GM23338 (cell line): Measurements from ENCODE around the gene COX20. TPM values are rescaled to one million over a fixed set of nuclear protein-coding genes. Genes with fewer than 3 reads are reported as not detected.

ENCODE experiments used
- ATAC-seq: fragments of 200-7000 bp; cut with Tn5 transposase; 3 replicates; pipeline ENCODE4 v1.9.1; 2020
- DNase-seq: peaks from one replicate; pipeline ENCODE4 v3.0.0-alpha.2; 2015; ENCODE audit warnings: low spot score
- H2AFZ ChIP-seq: fragments of 200-600 bp; sonication (generic); 2 replicates; pipeline ENCODE4 v1.8.0; 2016; ENCODE audit warnings: antibody characterized with exemption, mild to moderate bottlenecking, moderate library complexity
- H3F3A ChIP-seq: fragments of 200-600 bp; sonication (generic); replicated peaks from 2 replicates; pipeline ENCODE4 v1.8.0; 2017; ENCODE audit warnings: antibody characterized with exemption, mixed run types, low read depth
- H3K27ac ChIP-seq: fragments of 200-600 bp; sonication (generic); 2 replicates; pipeline ENCODE4 v1.6.1; 2016; ENCODE audit warnings: low read depth
- H3K27me3 ChIP-seq: fragments of 200-600 bp; sonication (generic); 2 replicates; pipeline ENCODE4 v1.8.0; 2016; ENCODE audit warnings: mild to moderate bottlenecking, mixed run types, moderate library complexity; ENCODE audit not compliant: insufficient read depth
- H3K36me3 ChIP-seq: fragments of 200-600 bp; sonication (generic); 2 replicates; pipeline ENCODE4 v1.8.0; 2016; ENCODE audit warnings: mild to moderate bottlenecking; ENCODE audit not compliant: insufficient read depth
- H3K4me1 ChIP-seq: fragments of 200-600 bp; sonication (generic); 2 replicates; pipeline ENCODE4 v1.8.0; 2016; ENCODE audit warnings: mild to moderate bottlenecking, moderate library complexity; ENCODE audit not compliant: insufficient read depth
- H3K4me2 ChIP-seq: fragments of 200-600 bp; sonication (generic); 2 replicates; pipeline ENCODE4 v1.7.1; 2017; ENCODE audit warnings: mixed run types
- H3K4me3 ChIP-seq: fragments of 200-600 bp; sonication (generic); 2 replicates; pipeline ENCODE4 v1.6.1; 2016; ENCODE audit warnings: mixed run types
- H3K79me2 ChIP-seq: fragments of 200-600 bp; sonication (generic); replicated peaks from 2 replicates; pipeline ENCODE4 v1.8.0; 2017; ENCODE audit warnings: mild to moderate bottlenecking; ENCODE audit not compliant: insufficient read depth
- H3K9me2 ChIP-seq: fragments of 200-600 bp; sonication (generic); 2 replicates; pipeline ENCODE4 v1.8.0; 2017; ENCODE audit not compliant: insufficient read depth
- H4K20me1 ChIP-seq: fragments of 200-600 bp; sonication (generic); replicated peaks from 2 replicates; pipeline ENCODE4 v1.8.0; 2017; ENCODE audit warnings: mild to moderate bottlenecking; ENCODE audit not compliant: insufficient read depth
- H3K27ac Mint-ChIP-seq: 2 replicates; pipeline ENCODE4 v1.8.0; 2020; ENCODE audit warnings: inconsistent platforms, mild to moderate bottlenecking, moderate library complexity, mixed read lengths
- H3K27me3 Mint-ChIP-seq: 3 replicates; pipeline ENCODE4 v1.8.0; 2022; ENCODE audit warnings: low read depth, mild to moderate bottlenecking, moderate library complexity, mixed read lengths, inconsistent platforms; ENCODE audit not compliant: insufficient read depth, poor library complexity
- H3K36me3 Mint-ChIP-seq: 3 replicates; pipeline ENCODE4 v1.8.0; 2021; ENCODE audit warnings: low read depth, mild to moderate bottlenecking, inconsistent platforms, moderate library complexity, mixed read lengths
- H3K4me1 Mint-ChIP-seq: 3 replicates; pipeline ENCODE4 v1.8.0; 2020; ENCODE audit warnings: mild to moderate bottlenecking, inconsistent platforms, mixed read lengths
- H3K4me3 Mint-ChIP-seq: 3 replicates; pipeline ENCODE4 v1.8.0; 2021; ENCODE audit warnings: moderate library complexity, mild to moderate bottlenecking, inconsistent platforms, mixed read lengths
- H3K9me3 Mint-ChIP-seq: 3 replicates; pipeline ENCODE4 v1.8.0; 2020; ENCODE audit warnings: moderate library complexity, mild to moderate bottlenecking, inconsistent platforms, mixed read lengths
- CREB1 ChIP-seq: fragments of 250-450 bp; sonication (Bioruptor Pico); IDR thresholded peaks from 2 replicates; pipeline ENCODE4 v1.5.0; 2020; ENCODE audit warnings: low read depth, mild to moderate bottlenecking, moderate library complexity
- CTCF ChIP-seq, 2 experiments: fragments of 200-600 bp in 1 of 2; sonication (generic) in 1 of 2; conservative IDR thresholded peaks; 2 replicates each; pipeline versions ENCODE4 v1.5.1 to v1.6.1; 2016 to 2017; ENCODE audit warnings: antibody characterized with exemption in 2 of 2, low read depth in 2 of 2, mild to moderate bottlenecking in 2 of 2, moderate library complexity in 1 of 2
- ETS1 ChIP-seq: IDR thresholded peaks from 2 replicates; pipeline ENCODE4 v1.6.1; 2016; ENCODE audit warnings: antibody characterized with exemption
- EZH2 ChIP-seq: fragments of 200-600 bp; sonication (generic); IDR thresholded peaks from one replicate; pipeline ENCODE4 v1.8.0; 2017; ENCODE audit warnings: antibody characterized with exemption, mild to moderate bottlenecking, low read depth; ENCODE audit not compliant: unreplicated experiment
- EZH2phosphoT487 ChIP-seq: fragments of 200-600 bp; sonication (generic); IDR thresholded peaks from one replicate; pipeline ENCODE4 v1.8.1; 2018; ENCODE audit warnings: antibody characterized with exemption; ENCODE audit not compliant: unreplicated experiment
- NANOG ChIP-seq: IDR thresholded peaks from 2 replicates; pipeline ENCODE4 v1.6.1; 2016; ENCODE audit warnings: antibody characterized with exemption, borderline replicate concordance
- POLR2AphosphoS5 ChIP-seq: IDR thresholded peaks from 2 replicates; pipeline ENCODE4 v1.6.1; 2016; ENCODE audit warnings: antibody characterized with exemption, low read depth
- STAT1 ChIP-seq: IDR thresholded peaks from one replicate; pipeline ENCODE4 v1.6.1; 2016; ENCODE audit warnings: antibody characterized with exemption; ENCODE audit not compliant: unreplicated experiment
- ZNF331 ChIP-seq: fragments of 250-450 bp; sonication (Bioruptor Pico); IDR thresholded peaks from 2 replicates; pipeline ENCODE4 v1.5.0; 2020; ENCODE audit warnings: low read depth, mild to moderate bottlenecking, moderate library complexity
- ZNF462 ChIP-seq: fragments of 250-450 bp; sonication (Bioruptor Pico); IDR thresholded peaks from 2 replicates; pipeline ENCODE4 v1.5.0; 2020; ENCODE audit warnings: mild to moderate bottlenecking, moderate library complexity
- polyA plus RNA-seq: library from polyadenylated mRNA; unstranded; fragments of >200 nt; fragmentation: Nextera tagmentation; extraction: Ambion mirVana; gene quantifications from 2 replicates; pipeline ENCODE4 v1.2.1, GENCODE V29; 2016
- total RNA-seq: library from RNA; depleted of rRNA; stranded (reverse); fragments of >200 nt; shearing (Covaris generic); gene quantifications from 2 replicates; pipeline ENCODE4 v1.2.3, GENCODE V29; 2014

COX20 gene
- total and polyA plus RNA-seq, 2 experiments from 2014 or later = 19.3 to 175 TPM

- peak overlapping the region; percentile 100 for H3K27ac ChIP-seq
- H3K9me2 ChIP-seq = no peaks in the 10 kb centered on the region
- H3K79me2 ChIP-seq = peaks cover 38% of the 10 kb centered on the region
- peaks cover 20% of the 10 kb centered on the region for H3K36me3 Mint-ChIP-seq
- H3K4me2 ChIP-seq = peak overlapping the region; percentile 78
- peak overlapping the region; percentile 100 for H3K27ac Mint-ChIP-seq
- H3K4me1 ChIP-seq = peaks cover 24% of the 10 kb centered on the region
- DNase-seq = peak; percentile 83
- peaks cover 17% of the 10 kb centered on the region for H3K27me3 Mint-ChIP-seq
- TF ChIP-seq EZH2phosphoT487 (no peak), ZNF331 (no peak), NANOG (no peak), CREB1 (CRISPR knock-in tag) (peak; percentile 10; the same call in 1 of the 2 replicates), STAT1 (no peak), POLR2AphosphoS5 (peak; percentile 81), EZH2 (no peak), ETS1 (0 out of 2 replicates have a peak, but pooled peaks have one; percentile 27)
- peak; percentile 72 for ATAC-seq
- H3K4me1 Mint-ChIP-seq = peaks cover 34% of the 10 kb centered on the region
- H4K20me1 ChIP-seq = peaks cover 5% of the 10 kb centered on the region; the same call in 1 of the 2 replicates
- no peaks in the 10 kb centered on the region; the same call in 1 of the 2 replicates for H3K36me3 ChIP-seq
- peak overlapping the region; percentile 85 for H3K4me3 Mint-ChIP-seq
- H3F3A ChIP-seq = peaks cover 8% of the 10 kb centered on the region; the same call in 1 of the 2 replicates
- peak overlapping the region; percentile 73 for H3K4me3 ChIP-seq
- no peaks in the 10 kb centered on the region for H3K27me3 ChIP-seq
- no peaks in the 10 kb centered on the region; the same call in 2 of the 3 replicates for H3K9me3 Mint-ChIP-seq
- H2AFZ ChIP-seq = no peak overlapping the region
Measured at GRCh38 chr1:244834543-244835275, 749 bp upstream of the COX20 start.

- H4K20me1 ChIP-seq = peaks cover 8% of the 10 kb centered on the region; the same call in 1 of the 2 replicates
- no peaks in the 10 kb centered on the region; the same call in 2 of the 3 replicates for H3K9me3 Mint-ChIP-seq
- H3K4me2 ChIP-seq = peak overlapping the region; percentile 82
- no peaks in the 10 kb centered on the region for H3K27me3 ChIP-seq
- peaks cover 18% of the 10 kb centered on the region for H3K27me3 Mint-ChIP-seq
- H3K4me3 Mint-ChIP-seq = peak overlapping the region; percentile 94
- no peak overlapping the region for H2AFZ ChIP-seq
- H3K36me3 Mint-ChIP-seq = peaks cover 22% of the 10 kb centered on the region
- H3K4me3 ChIP-seq = peak overlapping the region; percentile 73
- peak overlapping the region; percentile 100 for H3K27ac ChIP-seq
- H3K9me2 ChIP-seq = no peaks in the 10 kb centered on the region
- ATAC-seq (peak; percentile 4), DNase-seq (peak; percentile 44)
- peaks cover 39% of the 10 kb centered on the region for H3K79me2 ChIP-seq
- peaks cover 38% of the 10 kb centered on the region for H3K4me1 Mint-ChIP-seq
- H3K27ac Mint-ChIP-seq = peak overlapping the region; percentile 97
- H3F3A ChIP-seq = peaks cover 18% of the 10 kb centered on the region; the same call in 1 of the 2 replicates
- peaks cover 24% of the 10 kb centered on the region for H3K4me1 ChIP-seq
- H3K36me3 ChIP-seq = no peaks in the 10 kb centered on the region
- TF ChIP-seq POLR2AphosphoS5 (peak; percentile 51; the same call in 1 of the 2 replicates), ZNF462 (CRISPR knock-in tag) (no peak), CTCF (conservative IDR thresholded peaks at IDR 0.05; ENCODE audit: low read depth in 2 of 2) (no peak)
Measured at GRCh38 chr1:244836135-244836521, 670 bp downstream of the COX20 start.
